ENCODE results near the gene CSRP2.
A peak's percentile ranks its signal among the peaks of the same experiment; 100 is the strongest.

The CSRP2 gene

GRCh38 chr12:76881142-76881541 is 2.3 kb upstream of the CSRP2 start:
- no peak for DNase-seq (ENCODE audit: low read depth)
- no peak overlapping the region for H3K4me3 ChIP-seq (ENCODE audit: control insufficient read depth, low read depth, low read length)
- TF ChIP-seq CTCF (conservative IDR thresholded peaks at IDR 0.05; ENCODE audit: control insufficient read depth, insufficient read depth, low read depth, low read length) = no peak

GRCh38 chr12:76880519-76881023 is 1.8 kb upstream of the CSRP2 start:
- DNase-seq (ENCODE audit: low read depth) = no peak
- H3K4me3 ChIP-seq (ENCODE audit: control insufficient read depth, low read depth, low read length) = no peak overlapping the region
- TF ChIP-seq CTCF (conservative IDR thresholded peaks at IDR 0.05; ENCODE audit: control insufficient read depth, insufficient read depth, low read depth, low read length) = no peak

DNA sequence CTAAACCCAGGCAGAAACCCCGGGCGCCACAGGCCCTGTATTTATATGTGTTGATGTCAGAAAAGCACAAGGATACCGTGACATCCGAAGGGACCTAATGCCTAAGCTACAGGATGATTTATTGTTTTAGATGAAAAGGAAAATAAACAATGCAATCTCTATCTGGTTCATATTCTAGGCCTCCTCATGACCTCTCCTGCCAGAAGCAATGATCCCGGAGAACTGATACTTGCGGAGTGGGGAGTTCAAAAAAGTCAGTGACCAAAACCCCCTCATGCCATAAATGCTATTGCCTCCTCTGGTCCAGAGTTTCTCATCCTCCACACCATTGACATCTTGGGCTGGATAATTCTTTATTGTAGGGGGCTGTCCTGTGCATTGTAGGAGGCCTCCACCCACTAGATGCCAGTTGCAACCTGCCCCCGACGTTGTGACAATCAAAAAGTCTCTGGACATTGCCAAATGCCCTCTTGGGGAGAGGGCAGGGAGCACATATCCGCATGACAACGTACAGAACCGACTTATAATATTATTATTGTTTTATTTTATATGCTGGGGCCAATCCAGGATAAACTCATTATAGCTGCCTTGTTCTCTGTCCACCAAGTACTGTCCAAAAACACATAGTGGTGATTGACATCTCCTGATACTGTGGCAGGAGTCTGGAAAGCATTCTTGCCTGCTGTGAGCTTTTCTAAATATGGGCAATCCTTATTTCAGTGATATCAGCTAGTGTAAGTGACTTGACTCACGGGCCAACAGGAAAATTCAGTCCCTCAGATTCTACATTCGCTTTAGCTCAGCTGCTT is 1.1 kb upstream of the CSRP2 start:
- no peak for DNase-seq (ENCODE audit: low read depth)
- H3K4me3 ChIP-seq (ENCODE audit: control insufficient read depth, low read depth, low read length) = peak overlapping the region; percentile 69
- no peak for TF ChIP-seq CTCF (conservative IDR thresholded peaks at IDR 0.05; ENCODE audit: control insufficient read depth, insufficient read depth, low read depth, low read length)

DNA sequence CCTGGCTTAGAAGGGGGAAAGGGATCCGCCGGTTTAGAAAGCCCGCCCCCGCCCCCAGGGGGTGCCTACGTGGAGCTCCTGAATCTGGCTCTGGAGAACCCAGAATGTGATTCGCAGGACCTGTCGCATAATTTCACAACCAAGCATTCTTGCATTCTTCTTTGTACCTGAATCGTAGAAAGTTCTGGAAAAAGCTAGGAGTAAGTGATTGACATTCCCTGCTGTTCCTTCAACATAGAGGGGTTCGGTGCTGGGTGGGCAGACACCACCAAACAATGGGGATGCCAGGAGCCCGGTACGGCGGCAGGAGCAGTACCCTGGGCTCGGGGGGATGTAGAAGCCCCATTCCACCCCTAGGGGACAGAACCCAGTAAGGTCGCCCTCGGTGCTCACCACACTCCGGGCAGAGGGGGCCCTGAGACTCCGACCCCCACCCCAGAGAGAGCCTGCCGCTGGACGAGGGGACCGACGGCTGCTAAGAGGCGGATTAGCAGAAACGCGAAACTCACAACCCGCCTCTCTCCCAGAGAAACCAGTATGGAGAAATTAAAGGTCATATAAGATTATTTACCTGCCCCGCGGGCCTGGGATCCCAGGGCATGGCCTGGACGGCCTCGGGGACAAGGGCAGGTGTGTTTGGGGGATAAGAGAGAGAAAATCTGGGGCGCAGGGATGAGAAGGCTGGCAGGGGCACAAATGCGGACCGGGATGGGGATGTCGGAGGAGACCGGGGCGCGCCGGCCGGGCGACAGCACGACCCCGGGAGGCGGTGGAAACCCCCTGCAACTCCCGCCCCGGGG is 520 bp downstream of the CSRP2 start:
- TF ChIP-seq CTCF (conservative IDR thresholded peaks at IDR 0.05; ENCODE audit: control insufficient read depth, insufficient read depth, low read depth, low read length) = no peak
- peak overlapping the region; percentile 69 for H3K4me3 ChIP-seq (ENCODE audit: control insufficient read depth, low read depth, low read length)

GRCh38 chr12:76876696-76877229 is 2.1 kb downstream of the CSRP2 start:
- no peak for TF ChIP-seq CTCF (conservative IDR thresholded peaks at IDR 0.05; ENCODE audit: control insufficient read depth, insufficient read depth, low read depth, low read length)
- H3K4me3 ChIP-seq (ENCODE audit: control insufficient read depth, low read depth, low read length) = no peak overlapping the region
- no peak for DNase-seq (ENCODE audit: low read depth)

More for the DNA sequence above, 520 bp downstream of the CSRP2 start:
- DNase-seq (ENCODE audit: low read depth) = no peak

DNA sequence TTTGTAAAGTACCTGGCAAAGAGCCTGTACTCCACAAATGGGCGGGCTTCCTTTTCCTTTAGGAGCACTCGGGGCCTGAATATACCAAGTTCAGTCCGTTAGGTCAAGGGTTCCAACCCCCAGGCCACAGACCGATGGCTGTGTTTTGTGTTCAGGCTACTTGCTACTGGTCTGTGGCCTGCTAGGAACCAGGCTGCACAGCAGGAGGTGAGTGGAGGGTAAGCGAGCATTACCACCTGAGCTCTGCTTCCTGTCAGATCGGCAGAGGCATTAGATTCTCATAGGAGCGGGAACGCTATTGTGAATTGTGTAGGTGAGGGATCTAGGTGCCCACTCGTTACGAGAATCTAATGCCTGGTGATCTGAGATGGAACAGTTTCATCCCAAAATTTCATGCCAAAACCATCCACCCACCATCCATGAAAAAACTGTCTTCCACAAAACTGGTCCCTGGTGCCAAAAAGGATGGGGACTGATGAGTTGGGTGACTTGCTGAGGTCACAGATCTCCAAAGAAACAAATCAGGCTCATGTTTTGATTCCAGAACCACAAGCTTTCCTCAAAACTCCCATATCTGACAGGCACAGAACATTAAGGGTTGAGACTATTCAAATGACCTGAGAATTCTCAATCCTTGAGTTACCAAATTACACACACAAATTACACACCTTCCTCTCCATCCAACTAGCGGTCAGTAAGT is 4.2 kb downstream of the CSRP2 start:
- no peak for DNase-seq (ENCODE audit: low read depth)
- no peak for TF ChIP-seq CTCF (conservative IDR thresholded peaks at IDR 0.05; ENCODE audit: control insufficient read depth, insufficient read depth, low read depth, low read length)
- no peak overlapping the region for H3K4me3 ChIP-seq (ENCODE audit: control insufficient read depth, low read depth, low read length)

Data from fibroblast of mammary gland (primary cell).